Measurements from ENCODE around the gene ARL3. TPM values are rescaled to one million over a fixed set of nuclear protein-coding genes. Genes with fewer than 3 reads are reported as not detected.
A peak's percentile ranks its signal among the peaks of the same experiment; 100 is the strongest.
"Not testable (repeated sequence)": the region's sequence is repeated elsewhere in the genome, so short reads cannot be mapped to it uniquely, and the experiment has no call there.

Gene ARL3
- total and polyA plus RNA-seq, 9 donors = 9.5 to 25.6 (median 23.3) TPM

DNA sequence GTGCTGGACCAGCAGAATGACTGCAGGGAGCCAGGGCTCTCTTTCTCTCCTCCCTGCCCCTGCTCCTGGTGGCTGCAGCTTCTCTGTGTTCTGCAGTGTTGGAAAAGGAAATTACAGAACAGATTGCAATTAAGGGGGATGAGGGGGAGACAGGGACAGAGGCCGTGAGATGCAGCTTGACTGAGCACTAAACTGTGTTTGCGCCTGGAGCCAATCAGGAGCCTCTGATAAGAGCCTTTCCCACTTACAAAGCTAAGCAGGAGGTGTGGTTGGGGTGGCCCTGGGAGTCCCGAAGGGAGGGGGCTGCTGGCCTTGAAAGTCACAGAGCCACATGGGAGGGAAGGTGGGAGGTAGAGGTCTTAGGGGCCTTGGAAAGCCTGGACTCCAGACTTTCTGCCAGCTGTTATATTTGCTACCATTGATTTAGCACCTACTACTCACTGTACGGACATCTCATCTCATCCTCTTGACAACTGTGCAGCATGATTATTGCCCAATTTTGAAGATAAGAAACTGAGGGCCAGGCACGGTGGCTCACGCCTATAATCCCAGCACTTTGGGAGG, 43.2 kb downstream of the ARL3 start:
- no peak for TF ChIP-seq POLR2A (IDR thresholded peaks at IDR 0.05)
- no peak for TF ChIP-seq EP300 (IDR thresholded peaks at IDR 0.05)
- no peak for TF ChIP-seq CTCF (IDR thresholded peaks at IDR 0.05)
- 15 to 25% (median 21%) methylated on average over 6 of the region's 6 CpGs for WGBS, 3 donors
- Histone ChIP-seq H3K9me3 (no peaks in the 10 kb centered on the region), H3K27ac (no peak overlapping the region), H3K27me3 (no peaks in the 10 kb centered on the region), H3K36me3 (no peaks in the 10 kb centered on the region), H3K4me1 (ENCODE audit: insufficient read depth) (peaks cover 22% of the 10 kb centered on the region), H3K4me3 (no peak overlapping the region)
- peak in 1 of 5 donors; percentile 48 for DNase-seq
- intact Hi-C loops (cut with DNase I) = no loop called here

GRCh38 chr10:102670065-102670670, 44.0 kb downstream of the ARL3 start:
- H3K27me3 ChIP-seq = no peaks in the 10 kb centered on the region
- H3K27ac ChIP-seq = no peak overlapping the region
- DNase-seq = no peak
- 84 to 92% (median 84%) methylated on average over 9 of the region's 9 CpGs for WGBS, 3 donors
- H3K36me3 ChIP-seq = no peaks in the 10 kb centered on the region
- intact Hi-C loops (cut with DNase I) = no loop called here
- TF ChIP-seq CTCF (IDR thresholded peaks at IDR 0.05) = no peak
- no peak for TF ChIP-seq EP300 (IDR thresholded peaks at IDR 0.05)
- no peak for TF ChIP-seq POLR2A (IDR thresholded peaks at IDR 0.05)
- no peaks in the 10 kb centered on the region for H3K9me3 ChIP-seq
- H3K4me3 ChIP-seq = no peak overlapping the region
- H3K4me1 ChIP-seq (ENCODE audit: insufficient read depth) = peaks cover 17% of the 10 kb centered on the region

- intact Hi-C loops (cut with DNase I) = no loop called here
- Histone ChIP-seq H3K4me1 (ENCODE audit: insufficient read depth) (peaks cover 11% of the 10 kb centered on the region), H3K27ac (no peak overlapping the region), H3K27me3 (no peaks in the 10 kb centered on the region), H3K36me3 (no peaks in the 10 kb centered on the region), H3K9me3 (no peaks in the 10 kb centered on the region), H3K4me3 (no peak overlapping the region)
- peak in 1 of 5 donors; percentile 36 for DNase-seq
- TF ChIP-seq POLR2A (IDR thresholded peaks at IDR 0.05) = no peak
- no peak for TF ChIP-seq CTCF (IDR thresholded peaks at IDR 0.05)
- no peak for TF ChIP-seq EP300 (IDR thresholded peaks at IDR 0.05)
- 73 to 80% (median 77%) methylated on average over 7 of the region's 7 CpGs for WGBS, 3 donors
These were observed 44.8 kb downstream of the ARL3 start for GRCh38 chr10:102669206-102670064.

- intact Hi-C loops (cut with DNase I) = no loop called here
- 80 to 93% (median 83%) methylated on average over 10 of the region's 10 CpGs for WGBS, 3 donors
- no peaks in the 10 kb centered on the region for H3K9me3 ChIP-seq
- no peak overlapping the region for H3K4me3 ChIP-seq
- no peaks in the 10 kb centered on the region for H3K27me3 ChIP-seq
- TF ChIP-seq POLR2A (IDR thresholded peaks at IDR 0.05) = no peak
- TF ChIP-seq CTCF (IDR thresholded peaks at IDR 0.05) = no peak
- no peak for TF ChIP-seq EP300 (IDR thresholded peaks at IDR 0.05)
- H3K36me3 ChIP-seq = no peaks in the 10 kb centered on the region
- DNase-seq = peak in 1 of 5 donors; percentile 24
- peaks cover 8% of the 10 kb centered on the region for H3K4me1 ChIP-seq (ENCODE audit: insufficient read depth)
- H3K27ac ChIP-seq = no peak overlapping the region
These were observed 45.7 kb downstream of the ARL3 start for GRCh38 chr10:102668326-102669107.

- H3K4me3 ChIP-seq; H3K9me3 ChIP-seq; intact Hi-C loops (cut with DNase I); H3K36me3 ChIP-seq; H3K27me3 ChIP-seq; H3K4me1 ChIP-seq (ENCODE audit: insufficient read depth); H3K27ac ChIP-seq: not testable (repeated sequence)
- 93 to 96% (median 95%) methylated on average over 4 of the region's 4 CpGs for WGBS, 3 donors
- peak in 1 of 5 donors; percentile 9 for DNase-seq
These were observed 46.8 kb downstream of the ARL3 start for GRCh38 chr10:102667411-102667810.
